K562 (cell line): ENCODE data around the gene PRKCE. TPM values are rescaled to one million over a fixed set of nuclear protein-coding genes. Genes with fewer than 3 reads are reported as not detected.

Experiments
- ATAC-seq: fragments of 200-7000 bp; cut with Tn5 transposase; 3 replicates; pipeline ENCODE4 v1.9.1; 2020; ENCODE audit warnings: moderate library complexity
- BruUV-seq: library from RNA; stranded (reverse); fragments of 400-500 nt; replicated peaks from 2 replicates; lab custom pipeline; 2021; lab: Mats Ljungman, UMichigan
- CTCF ChIA-PET: fragments of 300-600 bp; formaldehyde crosslinking; extraction: SDS; loops from one replicate; lab custom pipeline; 2021; ENCODE audit warnings: low intra/inter-chr PET ratio; lab: Yijun Ruan, JAX
- POLR2A ChIA-PET: fragments of 300-600, 350-650 bp; sonication (Branson Sonifier 250); formaldehyde crosslinking; extraction: SDS; loops from one replicate; lab custom pipeline; 2021; ENCODE audit warnings: antibody characterized with exemption, inconsistent platforms; lab: Yijun Ruan, JAX
- DNase-seq, 4 experiments: peaks; one replicate each; pipeline versions ENCODE4 v3.0.0 to v3.0.0-alpha.2; 2011 to 2018; ENCODE audit warnings: low spot score in 3 of 4, mixed read lengths in 3 of 4; ENCODE audit errors: extremely low read depth in 1 of 4
- FAIRE-seq: peaks from 2 replicates; lab custom pipeline; 2011; peaks lifted over from hg19 to GRCh38; lab: Jason Lieb, UNC
- H2AFZ ChIP-seq: 2 replicates; pipeline ENCODE4 v1.6.0; 2011; ENCODE audit warnings: low read depth, low read length, control low read depth, inconsistent platforms
- H3K27ac ChIP-seq: fragments of 200-600 bp; 3 replicates; pipeline ENCODE4 v1.8.0; 2011; ENCODE audit warnings: low read depth, mild to moderate bottlenecking, control low read depth, inconsistent platforms, low read length, moderate library complexity, mixed read lengths; ENCODE audit errors: extremely low read depth
- H3K27me3 ChIP-seq, 2 experiments: fragments of 300-600 bp in 1 of 2; 2 replicates in 1 of 2; 3 replicates in 1 of 2; pipeline versions ENCODE4 v1.6.0 to v1.8.0; 2011; ENCODE audit warnings: inconsistent platforms in 2 of 2, low read length in 2 of 2, mild to moderate bottlenecking in 1 of 2, mixed read lengths in 1 of 2, moderate library complexity in 1 of 2; ENCODE audit not compliant: control insufficient read depth in 2 of 2, insufficient read depth in 2 of 2
- H3K36me3 ChIP-seq: fragments of 300-600 bp; 3 replicates; pipeline ENCODE4 v1.8.0; 2011; ENCODE audit warnings: mild to moderate bottlenecking, low read length, inconsistent platforms; ENCODE audit not compliant: control insufficient read depth, insufficient read depth
- H3K4me1 ChIP-seq, 2 experiments: fragments of 200-600 bp in 1 of 2; replicated peaks in 1 of 2; 2 replicates in 1 of 2; 3 replicates in 1 of 2; pipeline versions ENCODE4 v1.5.1 to v1.8.0; 2011; ENCODE audit warnings: inconsistent platforms in 2 of 2, low read length in 2 of 2, mild to moderate bottlenecking in 1 of 2, mixed read lengths in 1 of 2, moderate library complexity in 1 of 2; ENCODE audit not compliant: control insufficient read depth in 2 of 2, insufficient read depth in 2 of 2
- H3K4me2 ChIP-seq: 2 replicates; pipeline ENCODE4 v1.6.1; 2011; ENCODE audit warnings: low read length, control low read depth, inconsistent platforms, mixed read lengths; ENCODE audit not compliant: insufficient read depth
- H3K4me3 ChIP-seq: fragments of 200-600 bp; sonication (generic), shearing (Covaris generic); 2 replicates; pipeline ENCODE4 v1.5.1; 2016; ENCODE audit warnings: control low read depth, inconsistent platforms
- H3K79me2 ChIP-seq: fragments of 200-600 bp; 3 replicates; pipeline ENCODE4 v1.8.0; 2011; ENCODE audit warnings: low read length, inconsistent platforms; ENCODE audit not compliant: control insufficient read depth, insufficient read depth
- H3K9ac ChIP-seq, 2 experiments: 2 replicates each; pipeline versions ENCODE4 v1.6.0 to v1.6.1; 2011; ENCODE audit warnings: low read depth in 2 of 2, low read length in 2 of 2, control low read depth in 1 of 2, inconsistent platforms in 1 of 2, mild to moderate bottlenecking in 1 of 2, mixed read lengths in 1 of 2; ENCODE audit not compliant: insufficient read depth in 1 of 2
- H3K9me1 ChIP-seq: one replicate; pipeline ENCODE4 v1.6.0; 2011; ENCODE audit warnings: inconsistent platforms, mild to moderate bottlenecking, low read length, moderate library complexity; ENCODE audit not compliant: control insufficient read depth, insufficient read depth
- H3K9me3 ChIP-seq: replicated peaks from 2 replicates; pipeline ENCODE4 v1.5.1; 2011; ENCODE audit warnings: low read depth, low read length, inconsistent platforms; ENCODE audit not compliant: control insufficient read depth, insufficient read depth
- H4K20me1 ChIP-seq: replicated peaks from 2 replicates; pipeline ENCODE4 v1.6.1; 2011; ENCODE audit warnings: low read length, inconsistent platforms, mixed read lengths; ENCODE audit not compliant: control insufficient read depth, insufficient read depth
- BRD4 ChIP-seq: fragments of 200-600 bp; sonication (generic); IDR thresholded peaks from 2 replicates; pipeline ENCODE4 v1.6.1; 2017; ENCODE audit warnings: inconsistent platforms
- BRF1 ChIP-seq: IDR thresholded peaks from 3 replicates; pipeline ENCODE4 v1.6.1; 2011; ENCODE audit warnings: borderline replicate concordance, mild to moderate bottlenecking; ENCODE audit not compliant: insufficient read length; ENCODE audit errors: extremely low read depth
- CCNT2 ChIP-seq: IDR thresholded peaks from 2 replicates; pipeline ENCODE4 v1.6.1; 2011; ENCODE audit warnings: borderline replicate concordance, low read depth, mild to moderate bottlenecking, moderate library complexity, mixed read lengths, low read length; ENCODE audit not compliant: insufficient read length; ENCODE audit errors: extremely low read depth
- CEBPB ChIP-seq: fragments of 450-650 bp; IDR thresholded peaks from 2 replicates; pipeline ENCODE4 v1.6.1; 2016; ENCODE audit warnings: missing genetic modification characterization, missing compliant biosample characterization
- CHCHD3 ChIP-seq: fragments of 250-450 bp; sonication (Bioruptor Pico); IDR thresholded peaks from 2 replicates; pipeline ENCODE4 v2.1.2; 2022; ENCODE audit warnings: mild to moderate bottlenecking
- CREBBP ChIP-seq: IDR thresholded peaks from one replicate; pipeline ENCODE4 v1.6.1; 2012; ENCODE audit warnings: low read depth, mild to moderate bottlenecking, control low read depth, inconsistent platforms, low read length
- PCBP1 ChIP-seq: fragments of 200-400 bp; formaldehyde crosslinking; IDR thresholded peaks from 2 replicates; pipeline ENCODE4 v1.6.1; 2018; ENCODE audit warnings: mild to moderate bottlenecking, low read depth, low read length; ENCODE audit not compliant: poor library complexity, severe bottlenecking
- PHF8 ChIP-seq: fragments of 200-600 bp; sonication (generic); IDR thresholded peaks from 2 replicates; pipeline ENCODE4 v1.6.1; 2012; ENCODE audit warnings: mixed run types, mild to moderate bottlenecking, inconsistent platforms, low read length, moderate library complexity, borderline replicate concordance
- TGIF2 ChIP-seq: sonication (generic); formaldehyde crosslinking; IDR thresholded peaks from 2 replicates; pipeline ENCODE4 v1.8.1; 2022; ENCODE audit warnings: mild to moderate bottlenecking, missing genetic modification reagents, moderate library complexity
- THRAP3 ChIP-seq: fragments of 450-650 bp; IDR thresholded peaks from 2 replicates; pipeline ENCODE4 v1.6.1; 2016; ENCODE audit warnings: mild to moderate bottlenecking, inconsistent platforms, borderline replicate concordance
- ZC3H4 ChIP-seq: sonication (generic); formaldehyde crosslinking; IDR thresholded peaks from 2 replicates; pipeline ENCODE4 v1.9.0; 2021; ENCODE audit warnings: missing genetic modification reagents, borderline replicate concordance
- ZNF668 ChIP-seq: fragments of 250-450 bp; sonication (Bioruptor Pico); IDR thresholded peaks from 2 replicates; pipeline ENCODE4 v1.8.0; 2022; ENCODE audit warnings: mild to moderate bottlenecking, inconsistent platforms
- WGBS: fragments of 100-300 bp; shearing (Covaris generic); methylation state at CpG from one replicate; pipeline ENCODE4 v1.1.6; 2016; ENCODE audit warnings: low coverage, mixed read lengths; ENCODE audit not compliant: insufficient coverage; ENCODE audit errors: missing lambda C conversion rate; 5-methylcytosine and 5-hydroxymethylcytosine counted together
- in situ Hi-C: fragments of 300-500 bp; cut with MboI; formaldehyde crosslinking; loops from 4 replicates; pipeline ENCODE4 v1.15.0; 2018; ENCODE audit warnings: inconsistent platforms, mixed read lengths
- intact Hi-C: fragments of 100-400 bp; cut with micrococcal nuclease; formaldehyde crosslinking; loops from 2 replicates; pipeline ENCODE4 v1.14.2; 2022
- polyA plus RNA-seq, 8 experiments: library from polyadenylated mRNA; depleted of rRNA in 4 of 8; stranded (reverse) in 5 of 8; unstranded in 3 of 8; fragments of >200 nt; fragmentation: Nextera tagmentation in 2 of 8; fragmentation: Illumina TruSeq in 1 of 8; extraction: Ambion mirVana in 2 of 8; extraction: Trizol in 1 of 8; gene quantifications; 2 replicates each; pipeline versions ENCODE4 v1.2.1 to v1.2.3, GENCODE V29; 2011 to 2014; ENCODE audit warnings: inconsistent platforms in 1 of 8, missing spikeins in 1 of 8
- total RNA-seq, 7 experiments: library from RNA; depleted of rRNA in 6 of 7; stranded (reverse); fragments of >200 nt in 6 of 7; fragmentation: Illumina TruSeq in 2 of 7; extraction: Trizol in 2 of 7; gene quantifications; 2 replicates each; pipeline versions ENCODE4 v1.2.1 to v1.2.3, GENCODE V29; 2011 to 2021; ENCODE audit warnings: low replicate concordance in 1 of 7
- TF ChIP-seq, protein P1 (sequence below), 2 experiments: IDR thresholded peaks; 2 replicates each; pipeline ENCODE4 v1.6.1; 2011; ENCODE audit warnings: borderline replicate concordance in 1 of 2, control low read depth in 1 of 2, low read depth in 1 of 2, low read length in 1 of 2, mild to moderate bottlenecking in 1 of 2, mixed read lengths in 1 of 2, moderate library complexity in 1 of 2; ENCODE audit not compliant: insufficient read depth in 1 of 2, insufficient read length in 1 of 2, poor library complexity in 1 of 2, severe bottlenecking in 1 of 2; ENCODE audit errors: extremely low read depth in 1 of 2
- TF ChIP-seq, protein P2 (sequence below): sonication (generic); formaldehyde crosslinking; IDR thresholded peaks from 2 replicates; pipeline ENCODE4 v1.8.1; 2023; ENCODE audit warnings: missing genetic modification reagents, mild to moderate bottlenecking, borderline replicate concordance
- TF ChIP-seq, protein P3 (sequence below): fragments of 250-450 bp; sonication (Bioruptor Pico); IDR thresholded peaks from 2 replicates; pipeline ENCODE4 v1.5.0; 2021

Gene PRKCE
- total and polyA plus RNA-seq, 9 of the 15 experiments (the other 6 are each of a cell fraction or from before 2014, with no cell fraction given), result 0.06 to 1.0 (median 0.22) TPM; not detected in 1

DNA sequence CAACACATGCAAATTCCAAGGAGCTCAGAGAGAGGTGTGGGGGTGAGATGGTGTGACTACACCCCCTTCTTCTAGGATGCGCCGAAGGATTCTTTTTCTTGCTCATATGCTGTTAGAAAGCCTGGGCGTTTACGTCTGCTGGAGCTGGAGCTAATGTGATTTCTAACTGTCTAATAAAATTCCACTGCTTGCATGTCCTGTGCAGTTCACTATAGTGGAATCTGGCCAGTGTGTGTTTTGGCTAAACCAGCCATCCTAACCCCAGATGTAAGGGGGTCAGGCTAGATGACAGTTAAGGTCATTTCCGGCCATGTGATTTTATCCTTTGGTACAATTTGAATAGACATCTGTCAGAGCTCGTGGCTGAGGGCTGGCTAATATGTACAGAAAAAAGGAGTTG is 194.1 kb downstream of the PRKCE start:
- Histone ChIP-seq H2AFZ (no peak overlapping the region), H3K9me1 (no peaks in the 10 kb centered on the region), H3K27ac (no peak overlapping the region), H3K4me1 (no peaks in the 10 kb centered on the region), H3K9ac (no peak overlapping the region), H4K20me1 (no peaks in the 10 kb centered on the region), H3K4me2 (no peak overlapping the region), H3K9me3 (no peaks in the 10 kb centered on the region), H3K27me3 (peaks cover 8 to 16% of the 10 kb centered on the region in 2 experiments; a peak in 4 of 5 replicates), H3K4me3 (no peak overlapping the region), H3K36me3 (no peaks in the 10 kb centered on the region), H3K79me2 (no peaks in the 10 kb centered on the region)
- intact Hi-C loops (no loop called here), in situ Hi-C loops (no loop called here)
- CTCF ChIA-PET, result no interaction called here
- 36% methylated on average over 6 of the region's 6 CpGs for WGBS
- no TSS peak for BruUV-seq
- DNase-seq (no peak), FAIRE-seq (no peak), ATAC-seq (no peak)
- POLR2A ChIA-PET, result interaction anchor here (0.7 kb wide), 1 partner anchor 996 kb away, joined by 3 read pairs; no protein-coding TSS in a partner anchor
- TF ChIP-seq THRAP3, result no peak
- TF ChIP-seq, protein P1, sequence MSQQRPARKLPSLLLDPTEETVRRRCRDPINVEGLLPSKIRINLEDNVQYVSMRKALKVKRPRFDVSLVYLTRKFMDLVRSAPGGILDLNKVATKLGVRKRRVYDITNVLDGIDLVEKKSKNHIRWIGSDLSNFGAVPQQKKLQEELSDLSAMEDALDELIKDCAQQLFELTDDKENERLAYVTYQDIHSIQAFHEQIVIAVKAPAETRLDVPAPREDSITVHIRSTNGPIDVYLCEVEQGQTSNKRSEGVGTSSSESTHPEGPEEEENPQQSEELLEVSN (IDR thresholded peaks at IDR 0.05; ENCODE audit: borderline replicate concordance in 1 of 2, extremely low read depth in 1 of 2, insufficient read depth in 1 of 2, insufficient read length in 1 of 2, low read depth in 1 of 2, low read length in 1 of 2, poor library complexity in 1 of 2, severe bottlenecking in 1 of 2), result no peak
- no peak for TF ChIP-seq PCBP1
- no peak for TF ChIP-seq CCNT2
- TF ChIP-seq ZC3H4 (CRISPR knock-in tag), result no peak
- TF ChIP-seq PHF8, result no peak
- no peak for TF ChIP-seq BRD4
- TF ChIP-seq CHCHD3 (CRISPR knock-in tag), result no peak
- TF ChIP-seq CEBPB (tag), result no peak
- TF ChIP-seq, protein P2, sequence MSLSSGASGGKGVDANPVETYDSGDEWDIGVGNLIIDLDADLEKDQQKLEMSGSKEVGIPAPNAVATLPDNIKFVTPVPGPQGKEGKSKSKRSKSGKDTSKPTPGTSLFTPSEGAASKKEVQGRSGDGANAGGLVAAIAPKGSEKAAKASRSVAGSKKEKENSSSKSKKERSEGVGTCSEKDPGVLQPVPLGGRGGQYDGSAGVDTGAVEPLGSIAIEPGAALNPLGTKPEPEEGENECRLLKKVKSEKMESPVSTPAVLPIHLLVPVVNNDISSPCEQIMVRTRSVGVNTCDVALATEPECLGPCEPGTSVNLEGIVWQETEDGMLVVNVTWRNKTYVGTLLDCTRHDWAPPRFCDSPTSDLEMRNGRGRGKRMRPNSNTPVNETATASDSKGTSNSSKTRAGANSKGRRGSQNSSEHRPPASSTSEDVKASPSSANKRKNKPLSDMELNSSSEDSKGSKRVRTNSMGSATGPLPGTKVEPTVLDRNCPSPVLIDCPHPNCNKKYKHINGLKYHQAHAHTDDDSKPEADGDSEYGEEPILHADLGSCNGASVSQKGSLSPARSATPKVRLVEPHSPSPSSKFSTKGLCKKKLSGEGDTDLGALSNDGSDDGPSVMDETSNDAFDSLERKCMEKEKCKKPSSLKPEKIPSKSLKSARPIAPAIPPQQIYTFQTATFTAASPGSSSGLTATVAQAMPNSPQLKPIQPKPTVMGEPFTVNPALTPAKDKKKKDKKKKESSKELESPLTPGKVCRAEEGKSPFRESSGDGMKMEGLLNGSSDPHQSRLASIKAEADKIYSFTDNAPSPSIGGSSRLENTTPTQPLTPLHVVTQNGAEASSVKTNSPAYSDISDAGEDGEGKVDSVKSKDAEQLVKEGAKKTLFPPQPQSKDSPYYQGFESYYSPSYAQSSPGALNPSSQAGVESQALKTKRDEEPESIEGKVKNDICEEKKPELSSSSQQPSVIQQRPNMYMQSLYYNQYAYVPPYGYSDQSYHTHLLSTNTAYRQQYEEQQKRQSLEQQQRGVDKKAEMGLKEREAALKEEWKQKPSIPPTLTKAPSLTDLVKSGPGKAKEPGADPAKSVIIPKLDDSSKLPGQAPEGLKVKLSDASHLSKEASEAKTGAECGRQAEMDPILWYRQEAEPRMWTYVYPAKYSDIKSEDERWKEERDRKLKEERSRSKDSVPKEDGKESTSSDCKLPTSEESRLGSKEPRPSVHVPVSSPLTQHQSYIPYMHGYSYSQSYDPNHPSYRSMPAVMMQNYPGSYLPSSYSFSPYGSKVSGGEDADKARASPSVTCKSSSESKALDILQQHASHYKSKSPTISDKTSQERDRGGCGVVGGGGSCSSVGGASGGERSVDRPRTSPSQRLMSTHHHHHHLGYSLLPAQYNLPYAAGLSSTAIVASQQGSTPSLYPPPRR, result no peak
- TF ChIP-seq TGIF2 (CRISPR knock-in tag), result no peak
- no peak for TF ChIP-seq BRF1
- TF ChIP-seq, protein P3, sequence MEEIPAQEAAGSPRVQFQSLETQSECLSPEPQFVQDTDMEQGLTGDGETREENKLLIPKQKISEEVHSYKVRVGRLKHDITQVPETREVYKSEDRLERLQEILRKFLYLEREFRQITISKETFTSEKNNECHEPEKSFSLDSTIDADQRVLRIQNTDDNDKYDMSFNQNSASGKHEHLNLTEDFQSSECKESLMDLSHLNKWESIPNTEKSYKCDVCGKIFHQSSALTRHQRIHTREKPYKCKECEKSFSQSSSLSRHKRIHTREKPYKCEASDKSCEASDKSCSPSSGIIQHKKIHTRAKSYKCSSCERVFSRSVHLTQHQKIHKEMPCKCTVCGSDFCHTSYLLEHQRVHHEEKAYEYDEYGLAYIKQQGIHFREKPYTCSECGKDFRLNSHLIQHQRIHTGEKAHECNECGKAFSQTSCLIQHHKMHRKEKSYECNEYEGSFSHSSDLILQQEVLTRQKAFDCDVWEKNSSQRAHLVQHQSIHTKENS (CRISPR knock-in tag), result no peak
- TF ChIP-seq ZNF668 (CRISPR knock-in tag), result no peak
- TF ChIP-seq CREBBP, result no peak
